AG09309 (cell line): ENCODE measurements around the gene CDKAL1.

Experiments used
- DNase-seq: peaks from one replicate; pipeline ENCODE4 v3.0.0-alpha.2; 2010; ENCODE audit warnings: low read depth
- H3K4me3 ChIP-seq: 2 replicates; pipeline ENCODE4 v1.5.1; 2011; ENCODE audit warnings: mild to moderate bottlenecking, low read depth, low read length, moderate library complexity; ENCODE audit not compliant: control insufficient read depth
- TF ChIP-seq, protein P1 (sequence below): IDR thresholded peaks from 2 replicates; pipeline ENCODE4 v1.5.1; 2011; ENCODE audit warnings: mild to moderate bottlenecking, low read depth, low read length, inconsistent platforms; ENCODE audit not compliant: insufficient read depth, control insufficient read depth; ENCODE audit errors: missing control alignments

The CDKAL1 gene

DNA sequence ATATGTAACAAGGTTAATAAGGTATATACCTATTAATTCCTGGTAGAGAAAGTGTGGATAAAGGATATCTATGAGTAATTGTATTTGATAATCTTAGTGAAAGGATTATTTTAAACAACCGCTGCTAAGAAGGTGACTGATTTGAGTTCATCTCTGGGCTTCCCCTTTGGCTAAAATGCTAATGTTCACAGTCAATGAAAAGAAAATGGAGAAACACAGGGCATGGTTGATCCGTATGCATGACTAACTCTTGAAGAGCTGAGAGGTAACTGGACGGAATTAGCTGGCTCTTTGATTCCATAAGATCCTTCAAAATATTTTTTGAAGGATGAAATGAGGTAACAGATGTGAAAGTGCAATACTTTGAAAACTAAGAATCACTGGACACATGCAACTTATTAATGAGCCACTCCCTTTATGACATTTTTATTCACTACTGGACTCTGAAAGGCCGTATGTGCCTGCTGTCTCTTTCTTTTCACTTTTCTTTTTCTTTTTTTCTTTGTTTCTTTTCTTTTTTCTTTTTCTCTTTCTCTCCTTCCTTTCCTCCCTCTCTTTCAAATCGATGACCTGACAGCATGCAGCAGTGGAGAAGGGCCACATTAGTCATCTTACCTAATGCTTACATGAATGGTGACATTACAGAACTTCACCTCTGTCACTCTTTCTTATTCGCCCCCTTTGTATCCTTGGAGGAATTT, 464.6 kb downstream of the CDKAL1 start:
- TF ChIP-seq, protein P1, sequence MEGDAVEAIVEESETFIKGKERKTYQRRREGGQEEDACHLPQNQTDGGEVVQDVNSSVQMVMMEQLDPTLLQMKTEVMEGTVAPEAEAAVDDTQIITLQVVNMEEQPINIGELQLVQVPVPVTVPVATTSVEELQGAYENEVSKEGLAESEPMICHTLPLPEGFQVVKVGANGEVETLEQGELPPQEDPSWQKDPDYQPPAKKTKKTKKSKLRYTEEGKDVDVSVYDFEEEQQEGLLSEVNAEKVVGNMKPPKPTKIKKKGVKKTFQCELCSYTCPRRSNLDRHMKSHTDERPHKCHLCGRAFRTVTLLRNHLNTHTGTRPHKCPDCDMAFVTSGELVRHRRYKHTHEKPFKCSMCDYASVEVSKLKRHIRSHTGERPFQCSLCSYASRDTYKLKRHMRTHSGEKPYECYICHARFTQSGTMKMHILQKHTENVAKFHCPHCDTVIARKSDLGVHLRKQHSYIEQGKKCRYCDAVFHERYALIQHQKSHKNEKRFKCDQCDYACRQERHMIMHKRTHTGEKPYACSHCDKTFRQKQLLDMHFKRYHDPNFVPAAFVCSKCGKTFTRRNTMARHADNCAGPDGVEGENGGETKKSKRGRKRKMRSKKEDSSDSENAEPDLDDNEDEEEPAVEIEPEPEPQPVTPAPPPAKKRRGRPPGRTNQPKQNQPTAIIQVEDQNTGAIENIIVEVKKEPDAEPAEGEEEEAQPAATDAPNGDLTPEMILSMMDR, result no peak
- no peak overlapping the region for H3K4me3 ChIP-seq
- no peak for DNase-seq

DNA sequence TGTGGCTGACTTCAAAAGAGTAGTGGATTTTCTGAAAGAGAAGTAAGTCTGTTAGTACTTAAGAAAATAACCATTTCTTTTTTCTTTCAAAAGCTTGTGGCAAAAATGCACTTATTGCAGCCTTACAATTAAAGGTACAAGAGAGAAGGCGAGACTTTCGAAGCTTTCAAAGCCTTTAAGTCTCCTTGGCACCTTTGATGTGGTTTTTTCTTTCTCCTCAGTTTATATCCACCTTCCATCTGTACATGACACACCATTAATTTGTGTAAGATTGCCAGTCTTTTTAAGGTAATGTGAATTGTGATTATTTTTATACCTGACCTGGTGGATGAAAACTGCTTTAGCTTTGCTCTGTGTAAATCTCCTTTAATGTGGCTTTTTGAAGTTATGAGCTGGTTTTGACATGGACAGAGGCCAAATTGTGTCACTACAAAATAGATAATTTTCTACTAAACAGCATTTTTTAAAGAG, 466.1 kb downstream of the CDKAL1 start:
- DNase-seq, result no peak
- TF ChIP-seq, protein P1, result no peak
- H3K4me3 ChIP-seq, result no peak overlapping the region

DNA sequence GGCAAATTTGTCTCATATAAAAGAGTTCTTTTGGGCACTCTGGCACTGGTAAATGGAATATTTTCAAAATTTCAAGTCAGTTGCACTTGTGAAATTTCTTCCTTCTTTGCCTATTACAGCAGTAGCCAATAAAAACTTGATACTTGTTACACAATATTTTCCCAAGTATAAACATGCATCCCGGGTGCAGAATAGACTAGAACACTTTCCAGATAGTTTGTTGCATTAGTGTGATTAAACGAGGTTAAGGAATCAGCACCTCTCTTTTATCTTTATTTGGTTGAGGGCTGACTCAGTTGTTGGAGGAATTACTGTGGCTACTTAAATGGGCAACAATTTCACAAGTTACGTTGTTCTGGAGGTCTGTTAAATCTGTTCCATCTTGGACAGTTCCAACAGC, 467.5 kb downstream of the CDKAL1 start:
- TF ChIP-seq, protein P1, result no peak
- peak; percentile 70 for DNase-seq

DNA sequence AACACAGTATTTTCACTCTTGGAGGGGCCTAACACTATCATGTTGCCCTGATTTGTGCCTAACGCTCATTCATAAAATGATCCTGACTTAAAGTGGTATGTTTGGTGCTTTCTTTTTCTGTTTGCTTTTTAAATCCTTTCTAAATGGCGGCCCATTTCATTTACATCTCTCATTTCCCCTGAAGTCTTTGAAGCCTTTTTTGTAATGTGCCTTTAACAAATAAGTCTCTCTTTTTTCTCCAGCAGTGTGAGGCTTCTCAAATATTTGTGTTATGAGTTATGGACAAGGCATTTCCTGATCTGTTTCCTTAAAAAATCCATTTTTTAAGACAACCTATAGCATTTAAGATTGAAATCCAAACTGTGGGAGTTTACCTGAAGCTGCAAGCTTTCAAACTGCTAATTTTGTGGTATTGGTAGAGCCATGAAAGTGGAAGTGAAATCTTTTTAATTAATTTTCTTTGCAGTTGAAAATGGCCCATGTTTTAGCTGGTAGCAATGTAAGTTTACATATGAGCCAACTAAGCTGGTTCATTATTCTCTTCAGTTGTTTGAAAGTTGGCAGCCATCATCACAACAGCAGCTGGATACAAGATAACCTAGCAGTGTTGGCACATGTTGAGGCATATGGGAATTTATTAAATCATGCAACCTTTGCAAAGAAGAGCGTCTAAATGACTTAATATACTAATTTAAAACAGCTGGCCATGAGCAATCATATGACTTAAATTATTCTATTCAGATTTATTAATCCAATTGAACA, 469.7 kb downstream of the CDKAL1 start:
- TF ChIP-seq, protein P1, result no peak
- DNase-seq, result no peak
- H3K4me3 ChIP-seq, result no peak overlapping the region

More for the DNA sequence above, 467.5 kb downstream of the CDKAL1 start:
- no peak overlapping the region for H3K4me3 ChIP-seq

DNA sequence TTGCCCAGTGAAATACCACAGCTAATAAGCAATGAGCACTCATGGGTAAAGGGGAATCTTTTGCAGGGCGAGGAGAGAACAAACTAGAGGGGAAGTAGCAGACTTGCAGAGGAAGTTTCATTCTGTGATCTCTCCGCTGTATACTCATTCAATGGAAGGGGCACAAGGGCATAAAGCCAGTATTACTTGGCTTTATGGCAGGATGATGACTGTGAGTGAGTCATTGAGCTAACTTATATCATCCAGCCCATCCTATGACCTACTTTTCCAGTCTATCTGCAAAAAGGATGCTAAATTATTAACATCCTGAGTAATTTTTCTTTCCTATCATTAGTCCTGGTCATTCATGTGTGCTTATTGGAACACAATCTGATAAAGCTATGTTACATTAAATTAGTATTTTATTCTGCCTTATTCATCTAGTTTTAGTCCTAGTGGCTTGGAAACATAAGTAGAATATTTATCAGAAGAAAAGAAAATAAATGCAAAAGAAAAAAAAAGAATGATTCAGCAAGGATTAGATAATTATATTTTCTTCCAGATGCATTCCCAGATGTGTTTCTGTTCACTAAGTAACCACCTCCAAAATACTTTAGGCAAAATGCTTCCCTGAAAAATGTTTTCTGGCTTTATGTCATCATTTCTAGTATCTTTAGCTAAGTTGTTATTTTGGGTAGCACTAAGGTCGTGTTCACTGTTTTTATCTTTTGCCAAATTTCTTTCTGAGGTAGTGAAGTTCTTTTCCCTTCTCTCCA, 471.7 kb downstream of the CDKAL1 start:
- TF ChIP-seq, protein P1, result no peak
- no peak for DNase-seq
- H3K4me3 ChIP-seq, result no peak overlapping the region; the same call in none of the 2 replicates

DNA sequence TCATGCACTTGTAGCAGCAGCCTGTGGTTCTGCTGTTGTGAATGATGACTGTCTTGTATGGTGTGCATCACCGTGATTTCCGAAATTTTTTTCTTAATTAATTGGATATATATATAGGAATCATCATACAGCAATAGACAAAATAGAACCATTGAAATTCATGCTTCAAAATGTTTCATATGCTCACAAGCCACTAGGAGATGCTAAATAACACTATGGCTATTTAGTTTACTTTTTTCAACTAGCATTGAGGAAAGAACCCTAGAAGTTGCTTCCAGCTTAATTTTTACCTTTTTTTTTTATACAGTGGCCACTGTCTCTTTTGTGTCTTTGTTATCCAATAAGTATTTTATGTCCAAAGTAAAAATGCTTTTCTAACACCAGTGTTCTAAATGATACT, 485.4 kb downstream of the CDKAL1 start:
- no peak for DNase-seq
- TF ChIP-seq, protein P1, result peak; percentile 44

More for the DNA sequence above, 485.4 kb downstream of the CDKAL1 start:
- H3K4me3 ChIP-seq, result no peak overlapping the region
